Keratinocyte (primary cell): ENCODE measurements around the gene ATXN10. TPM values are rescaled to one million over a fixed set of nuclear protein-coding genes. Genes with fewer than 3 reads are reported as not detected.

Source experiments
- DNase-seq: peaks from one replicate; pipeline ENCODE4 v3.0.0-alpha.2; 2011; ENCODE audit warnings: low read depth, missing footprints, low spot score
- FAIRE-seq: peaks from 2 replicates; lab custom pipeline; 2011; peaks lifted over from hg19 to GRCh38; lab: Jason Lieb, UNC
- H2AFZ ChIP-seq: 2 replicates; pipeline ENCODE4 v1.6.0; 2012; ENCODE audit warnings: low read length, control low read depth, inconsistent platforms; ENCODE audit not compliant: control insufficient read depth
- H3K27ac ChIP-seq: 2 replicates; pipeline ENCODE4 v1.5.1; 2011; ENCODE audit warnings: low read length; ENCODE audit not compliant: control insufficient read depth, insufficient read depth
- H3K27me3 ChIP-seq: 3 replicates; pipeline ENCODE4 v1.6.0; 2011; ENCODE audit warnings: low read length; ENCODE audit not compliant: control insufficient read depth, insufficient read depth; ENCODE audit errors: extremely low read depth
- H3K36me3 ChIP-seq, 2 experiments: 2 replicates in 1 of 2; 3 replicates in 1 of 2; pipeline ENCODE4 v1.5.1; 2011; ENCODE audit warnings: low read length in 2 of 2, mild to moderate bottlenecking in 1 of 2; ENCODE audit not compliant: control insufficient read depth in 2 of 2, insufficient read depth in 2 of 2; ENCODE audit errors: extremely low read depth in 1 of 2
- H3K4me1 ChIP-seq: 3 replicates; pipeline ENCODE4 v1.5.1; 2011; ENCODE audit warnings: low read length; ENCODE audit not compliant: control insufficient read depth, insufficient read depth; ENCODE audit errors: extremely low read depth
- H3K4me2 ChIP-seq: 3 replicates; pipeline ENCODE4 v1.6.0; 2011; ENCODE audit warnings: low read depth, low read length; ENCODE audit not compliant: control insufficient read depth, insufficient read depth; ENCODE audit errors: extremely low read depth
- H3K4me3 ChIP-seq, 3 experiments: fragments of 200-600 bp in 1 of 3; sonication (generic) in 1 of 3; 2 replicates in 2 of 3; 3 replicates in 1 of 3; pipeline ENCODE4 v1.5.1; 2011 to 2016; ENCODE audit warnings: low read length in 3 of 3, mild to moderate bottlenecking in 3 of 3, control low read depth in 2 of 3, inconsistent platforms in 1 of 3, low read depth in 1 of 3, mixed read lengths in 1 of 3, mixed run types in 1 of 3, moderate library complexity in 1 of 3; ENCODE audit not compliant: control insufficient read depth in 2 of 3, insufficient read depth in 2 of 3; ENCODE audit errors: extremely low read depth in 1 of 3
- H3K79me2 ChIP-seq: 2 replicates; pipeline ENCODE4 v1.6.0; 2012; ENCODE audit warnings: low read length; ENCODE audit not compliant: control insufficient read depth, insufficient read depth
- H3K9ac ChIP-seq: 3 replicates; pipeline ENCODE4 v1.6.0; 2011; ENCODE audit warnings: low read length; ENCODE audit not compliant: control insufficient read depth, insufficient read depth; ENCODE audit errors: extremely low read depth
- H3K9me1 ChIP-seq: 3 replicates; pipeline ENCODE4 v1.6.0; 2011; ENCODE audit warnings: low read length; ENCODE audit not compliant: control insufficient read depth, insufficient read depth; ENCODE audit errors: extremely low read depth
- H3K9me3 ChIP-seq: 2 replicates; pipeline ENCODE4 v1.5.1; 2012; ENCODE audit warnings: low read depth, low read length; ENCODE audit not compliant: control insufficient read depth
- H4K20me1 ChIP-seq: 3 replicates; pipeline ENCODE4 v1.6.0; 2011; ENCODE audit warnings: low read length; ENCODE audit not compliant: control insufficient read depth, insufficient read depth; ENCODE audit errors: extremely low read depth
- EZH2 ChIP-seq: IDR thresholded peaks from one replicate; pipeline ENCODE4 v1.6.1; 2012; ENCODE audit warnings: inconsistent platforms, mild to moderate bottlenecking, low read length, moderate library complexity
- dilution Hi-C: fragments of 300-500 bp; cut with MboI; formaldehyde crosslinking; loops from one replicate; pipeline ENCODE4 v1.7.0; 2020; ENCODE audit warnings: low sequenced_read_pairs; ENCODE audit not compliant: extremely low pct_ligation_motif_present
- polyA plus RNA-seq, 5 experiments: library from polyadenylated mRNA; depleted of rRNA in 3 of 5; stranded (reverse) in 3 of 5; stranded (forward) in 1 of 5; unstranded in 1 of 5; fragments of >200 nt; gene quantifications; 1 replicate in 1 of 5; 2 replicates in 3 of 5; 3 replicates in 1 of 5; pipeline versions ENCODE4 v1.2.1 to v1.2.3, GENCODE V29; 2011 to 2012; ENCODE audit warnings: missing spikeins in 2 of 5, low read depth in 1 of 5, low replicate concordance in 1 of 5
- TF ChIP-seq, protein P1 (sequence below), 3 experiments: IDR thresholded peaks in 1 of 3; conservative IDR thresholded peaks in 1 of 3; optimal IDR thresholded peaks in 1 of 3; 2 replicates in 2 of 3; 3 replicates in 1 of 3; pipeline versions ENCODE3 to v1.5.1; 2011; ENCODE audit warnings: low read length in 3 of 3, mild to moderate bottlenecking in 3 of 3, moderate library complexity in 2 of 3, control low read depth in 1 of 3, inconsistent platforms in 1 of 3; ENCODE audit not compliant: insufficient read depth in 2 of 3; ENCODE audit errors: extremely low read depth in 1 of 3

ATXN10 gene
- polyA plus RNA-seq, 1 donor (not counting 4 experiments of a cell fraction or from before 2014, with no cell fraction given) = 276 TPM

DNA sequence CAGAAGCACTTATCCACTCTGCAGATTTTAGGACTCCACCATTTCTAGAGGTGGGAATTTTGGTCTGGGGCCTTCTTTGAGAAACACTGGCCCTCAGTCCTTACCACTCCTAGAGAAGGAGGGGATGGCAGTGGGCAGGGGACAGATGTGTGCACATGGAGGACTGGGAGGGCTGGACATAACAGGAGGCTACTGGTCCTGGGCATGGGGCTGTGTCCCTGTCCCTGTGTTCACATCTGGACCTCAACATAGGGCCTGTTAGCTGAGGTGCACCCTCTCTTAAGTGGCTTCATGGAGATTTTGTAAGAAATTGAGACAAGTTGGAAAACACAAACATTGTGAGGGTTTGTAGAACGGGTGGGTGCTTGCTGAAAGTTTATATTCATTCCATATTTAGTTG, 103.4 kb downstream of the ATXN10 start:
- dilution Hi-C loops = no loop called here
- Histone ChIP-seq H3K27me3 (no peaks in the 10 kb centered on the region), H3K9me1 (no peaks in the 10 kb centered on the region), H3K27ac (no peak overlapping the region), H3K9me3 (no peaks in the 10 kb centered on the region), H4K20me1 (peaks cover 3% of the 10 kb centered on the region), H3K4me2 (no peak overlapping the region), H3K79me2 (peaks cover 6% of the 10 kb centered on the region), H2AFZ (no peak overlapping the region), H3K4me1 (peaks cover 12% of the 10 kb centered on the region), H3K4me3 (no peak overlapping the region), H3K9ac (no peak overlapping the region), H3K36me3 (peaks cover 3 to 6% of the 10 kb centered on the region in 2 experiments)
- no peak for FAIRE-seq
- no peak for DNase-seq
- TF ChIP-seq EZH2 = no peak
- TF ChIP-seq, protein P1, sequence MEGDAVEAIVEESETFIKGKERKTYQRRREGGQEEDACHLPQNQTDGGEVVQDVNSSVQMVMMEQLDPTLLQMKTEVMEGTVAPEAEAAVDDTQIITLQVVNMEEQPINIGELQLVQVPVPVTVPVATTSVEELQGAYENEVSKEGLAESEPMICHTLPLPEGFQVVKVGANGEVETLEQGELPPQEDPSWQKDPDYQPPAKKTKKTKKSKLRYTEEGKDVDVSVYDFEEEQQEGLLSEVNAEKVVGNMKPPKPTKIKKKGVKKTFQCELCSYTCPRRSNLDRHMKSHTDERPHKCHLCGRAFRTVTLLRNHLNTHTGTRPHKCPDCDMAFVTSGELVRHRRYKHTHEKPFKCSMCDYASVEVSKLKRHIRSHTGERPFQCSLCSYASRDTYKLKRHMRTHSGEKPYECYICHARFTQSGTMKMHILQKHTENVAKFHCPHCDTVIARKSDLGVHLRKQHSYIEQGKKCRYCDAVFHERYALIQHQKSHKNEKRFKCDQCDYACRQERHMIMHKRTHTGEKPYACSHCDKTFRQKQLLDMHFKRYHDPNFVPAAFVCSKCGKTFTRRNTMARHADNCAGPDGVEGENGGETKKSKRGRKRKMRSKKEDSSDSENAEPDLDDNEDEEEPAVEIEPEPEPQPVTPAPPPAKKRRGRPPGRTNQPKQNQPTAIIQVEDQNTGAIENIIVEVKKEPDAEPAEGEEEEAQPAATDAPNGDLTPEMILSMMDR (optimal IDR thresholded peaks at IDR 0.05 in 1 of 3, IDR thresholded peaks at IDR 0.05 in 1 of 3, conservative IDR thresholded peaks at IDR 0.05 in 1 of 3; ENCODE audit: extremely low read depth in 1 of 3, insufficient read depth in 2 of 3, low read length in 3 of 3) = no peak

DNA sequence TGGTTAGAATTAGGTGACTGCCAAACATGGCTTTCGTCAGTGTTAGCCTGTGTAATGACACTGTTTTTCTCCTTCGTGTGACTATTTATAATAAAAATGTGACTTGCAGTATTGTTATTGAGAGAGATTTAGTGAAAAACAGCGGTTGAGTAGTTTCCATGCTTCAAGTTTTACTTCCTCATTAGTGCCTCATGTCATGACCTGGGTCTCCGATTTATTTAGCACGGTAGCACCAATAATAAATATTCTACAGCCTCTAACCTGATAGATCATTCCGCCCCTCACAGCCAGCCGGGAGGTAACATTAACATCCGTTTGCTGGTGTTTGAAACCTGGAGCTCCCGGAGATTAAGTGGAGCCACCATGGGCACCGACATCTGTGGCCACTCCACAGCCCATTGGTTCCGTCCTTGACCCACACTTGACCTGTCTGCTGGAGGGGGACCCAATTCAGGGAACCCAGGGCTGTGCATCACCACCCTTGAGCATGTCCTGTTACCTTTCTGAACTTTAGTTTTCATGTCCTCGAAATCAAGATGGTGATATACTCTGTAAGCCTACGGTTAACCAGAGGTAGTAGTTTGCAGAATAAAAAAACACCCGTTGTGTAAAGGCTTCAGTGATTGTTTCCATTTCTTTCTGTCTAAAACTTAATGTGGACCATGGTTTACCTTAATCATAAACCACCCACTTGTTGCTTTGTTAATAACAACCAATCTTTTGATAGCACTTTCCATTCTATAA, 104.1 kb downstream of the ATXN10 start:
- peaks cover 9% of the 10 kb centered on the region for H3K79me2 ChIP-seq
- H3K4me2 ChIP-seq = no peak overlapping the region
- H3K27ac ChIP-seq = no peak overlapping the region
- peaks cover 3% of the 10 kb centered on the region for H4K20me1 ChIP-seq
- peaks cover 3 to 6% of the 10 kb centered on the region in 2 experiments for H3K36me3 ChIP-seq
- TF ChIP-seq, protein P1 (optimal IDR thresholded peaks at IDR 0.05 in 1 of 3, IDR thresholded peaks at IDR 0.05 in 1 of 3, conservative IDR thresholded peaks at IDR 0.05 in 1 of 3; ENCODE audit: extremely low read depth in 1 of 3, insufficient read depth in 2 of 3, low read length in 3 of 3) = no peak
- no peak for TF ChIP-seq EZH2
- no peak overlapping the region for H3K4me3 ChIP-seq
- H3K27me3 ChIP-seq = no peaks in the 10 kb centered on the region
- DNase-seq (no peak), FAIRE-seq (no peak)
- H3K9ac ChIP-seq = no peak overlapping the region
- H3K9me1 ChIP-seq = no peaks in the 10 kb centered on the region
- H3K4me1 ChIP-seq = peaks cover 12% of the 10 kb centered on the region
- H3K9me3 ChIP-seq = no peaks in the 10 kb centered on the region
- H2AFZ ChIP-seq = no peak overlapping the region
- dilution Hi-C loops = no loop called here
